Spleen (tissue), 11 donors: Measurements from ENCODE around the gene SULT1A2. TPM values are rescaled to one million over a fixed set of nuclear protein-coding genes. Genes with fewer than 3 reads are reported as not detected.

Source experiments
- DNase-seq: peaks from one replicate; pipeline ENCODE4 v3.0.0-alpha.2; 2020
- H3K27ac ChIP-seq, 8 donors: fragments of 200-600 bp; sonication (generic) in 7 of 8; 1 replicate in 4 of 8; 2 replicates in 4 of 8; pipeline versions ENCODE4 v1.5.0 to v1.8.0; 2016 to 2021; ENCODE audit warnings: inconsistent platforms in 4 of 8, mild to moderate bottlenecking in 4 of 8, moderate library complexity in 1 of 8
- H3K27me3 ChIP-seq, 7 donors: fragments of 200-600 bp; sonication (generic) in 6 of 7; replicated peaks in 1 of 7; 1 replicate in 4 of 7; 2 replicates in 3 of 7; pipeline versions ENCODE4 v1.5.0 to v1.8.0; 2016 to 2021; ENCODE audit warnings: inconsistent platforms in 3 of 7, mild to moderate bottlenecking in 1 of 7
- H3K36me3 ChIP-seq, 6 donors: fragments of 200-600 bp; sonication (generic) in 5 of 6; 1 replicate in 4 of 6; 2 replicates in 2 of 6; pipeline versions ENCODE4 v1.5.0 to v1.8.0; 2016 to 2021; ENCODE audit warnings: inconsistent platforms in 2 of 6
- H3K4me1 ChIP-seq, 6 donors: fragments of 200-600 bp; sonication (generic) in 5 of 6; 1 replicate in 3 of 6; 2 replicates in 3 of 6; pipeline versions ENCODE4 v1.5.0 to v1.8.0; 2016 to 2021; ENCODE audit warnings: inconsistent platforms in 3 of 6
- H3K4me3 ChIP-seq, 8 donors: fragments of 200-600 bp; sonication (generic) in 7 of 8; 1 replicate in 4 of 8; 2 replicates in 4 of 8; pipeline versions ENCODE4 v1.5.0 to v1.8.0; 2016 to 2021; ENCODE audit warnings: inconsistent platforms in 4 of 8, mild to moderate bottlenecking in 4 of 8, moderate library complexity in 2 of 8
- H3K9me3 ChIP-seq, 8 donors: fragments of 200-600 bp; sonication (generic) in 7 of 8; 1 replicate in 4 of 8; 2 replicates in 4 of 8; pipeline versions ENCODE4 v1.5.0 to v1.8.0; 2016 to 2021; ENCODE audit warnings: inconsistent platforms in 4 of 8
- CTCF ChIP-seq, 11 experiments: fragments of 200-600 bp in 7 of 11; fragments of 450-650 bp in 4 of 11; sonication (generic) in 4 of 11; IDR thresholded peaks in 8 of 11; conservative IDR thresholded peaks in 3 of 11; 1 replicate in 7 of 11; 2 replicates in 4 of 11; pipeline versions ENCODE4 v1.4.0 to v1.8.0; 2016 to 2021; ENCODE audit warnings: antibody characterized with exemption in 11 of 11, inconsistent platforms in 4 of 11, mild to moderate bottlenecking in 1 of 11
- POLR2A ChIP-seq, 3 donors: fragments of 450-650 bp; IDR thresholded peaks; one replicate each; pipeline ENCODE4 v1.5.1; 2017; ENCODE audit warnings: antibody characterized with exemption in 3 of 3, mild to moderate bottlenecking in 1 of 3
- POLR2AphosphoS5 ChIP-seq, 3 donors: sonication (generic); formaldehyde crosslinking; IDR thresholded peaks; one replicate each; pipeline ENCODE4 v1.5.1; 2017; ENCODE audit warnings: antibody characterized with exemption in 3 of 3
- WGBS, 5 donors: extraction: QIAGEN DNeasy Blood & Tissue Kit in 3 of 5; methylation state at CpG; one replicate each; pipeline versions ENCODE4 v1.1.5 to v1.1.7; 2013 to 2018; 5-methylcytosine and 5-hydroxymethylcytosine counted together
- intact Hi-C: fragments of 100-400 bp; cut with DNase I; formaldehyde crosslinking; loops from one replicate; pipeline ENCODE4 v1.15.0; 2023; ENCODE audit warnings: low total_unique reads
- polyA plus RNA-seq, 3 donors: library from polyadenylated mRNA; stranded (reverse); fragments of 200-250 nt; gene quantifications; one replicate each; pipeline ENCODE4 v1.2.1, GENCODE V29; 2013
- total RNA-seq, 7 donors: library from RNA; depleted of rRNA in 3 of 7; stranded (reverse); fragments of >200 nt in 3 of 7; fragmentation: NEBNext Ultra II Directional in 4 of 7; extraction: Animal tissue kit (Norgen Biotek cat#: 25700) in 4 of 7; gene quantifications; one replicate each; pipeline versions ENCODE4 v1.1.0 to v1.2.1, GENCODE V29; 2016 to 2021
- donor health status: healthy with polysubstance abuse.
- donor health status: DM: no; HTN: no; CAD: no; lungs with moderate emphysema.
- donor health status: DM: no; HTN: no; CAD: no.
- donor health status: Bipolar disorder and iron deficiency.
- donor health status: healthy.
- donor health status: DM: no; HTN: no; CAD: no.
- donor health status: DM: yes; HTN: yes; CAD: no.

The SULT1A2 gene
- total and polyA plus RNA-seq, 10 donors = 1.3 to 9.4 (median 4.0) TPM

- peaks cover 0 to 58% (median 40%) of the 10 kb centered on the region in 6 donors for H3K36me3 ChIP-seq
- H3K4me3 ChIP-seq = no peak overlapping the region
- TF ChIP-seq CTCF (IDR thresholded peaks at IDR 0.05 in 8 of 11, conservative IDR thresholded peaks at IDR 0.05 in 3 of 11) (no peak), POLR2A (IDR thresholded peaks at IDR 0.05) (no peak), POLR2AphosphoS5 (IDR thresholded peaks at IDR 0.05) (no peak)
- no peaks in the 10 kb centered on the region for H3K27me3 ChIP-seq
- no peak for DNase-seq
- intact Hi-C loops = no loop called here
- H3K9me3 ChIP-seq = no peaks in the 10 kb centered on the region
- peaks cover 0 to 8% (median 0%) of the 10 kb centered on the region in 6 donors for H3K4me1 ChIP-seq
- no peak overlapping the region for H3K27ac ChIP-seq
- WGBS, 5 donors = 92 to 96% (median 93%) methylated on average over 5 of the region's 5 CpGs
Measured at GRCh38 chr16:28592511-28592910, 4.3 kb downstream of the SULT1A2 start.

- intact Hi-C loops = no loop called here
- 94 to 100% (median 94%) methylated on average over 2 to 6 of the region's 6 CpGs for WGBS, 5 donors
- Histone ChIP-seq H3K9me3 (no peaks in the 10 kb centered on the region), H3K4me3 (no peak overlapping the region), H3K36me3 (peaks cover 0 to 69% (median 48%) of the 10 kb centered on the region in 6 donors), H3K4me1 (no peaks in the 10 kb centered on the region), H3K27ac (no peak overlapping the region), H3K27me3 (no peaks in the 10 kb centered on the region)
- DNase-seq = no peak
- no peak for TF ChIP-seq CTCF (IDR thresholded peaks at IDR 0.05 in 8 of 11, conservative IDR thresholded peaks at IDR 0.05 in 3 of 11)
- no peak for TF ChIP-seq POLR2AphosphoS5 (IDR thresholded peaks at IDR 0.05)
- TF ChIP-seq POLR2A (IDR thresholded peaks at IDR 0.05) = no peak
Measured at GRCh38 chr16:28591355-28591754, 5.5 kb downstream of the SULT1A2 start.

- Histone ChIP-seq H3K36me3 (peaks cover 0 to 76% (median 50%) of the 10 kb centered on the region in 6 donors), H3K27me3 (no peaks in the 10 kb centered on the region), H3K27ac (no peak overlapping the region), H3K4me3 (no peak overlapping the region), H3K4me1 (no peaks in the 10 kb centered on the region), H3K9me3 (no peaks in the 10 kb centered on the region)
- WGBS, 5 donors = 91 to 97% (median 94%) methylated on average over 15 to 22 of the region's 22 CpGs
- DNase-seq = no peak
- intact Hi-C loops = no loop called here
- TF ChIP-seq CTCF (IDR thresholded peaks at IDR 0.05 in 8 of 11, conservative IDR thresholded peaks at IDR 0.05 in 3 of 11) (no peak), POLR2A (IDR thresholded peaks at IDR 0.05) (no peak), POLR2AphosphoS5 (IDR thresholded peaks at IDR 0.05) (peak in 1 of 3 donors; percentile 34)
Measured at GRCh38 chr16:28590384-28591340, 6.2 kb downstream of the SULT1A2 start.

- intact Hi-C loops = no loop called here
- TF ChIP-seq CTCF (IDR thresholded peaks at IDR 0.05 in 8 of 11, conservative IDR thresholded peaks at IDR 0.05 in 3 of 11) (no peak), POLR2A (IDR thresholded peaks at IDR 0.05) (no peak), POLR2AphosphoS5 (IDR thresholded peaks at IDR 0.05) (peak in 1 of 3 donors; percentile 8)
- no peaks in the 10 kb centered on the region for H3K27me3 ChIP-seq
- no peak for DNase-seq
- H3K27ac ChIP-seq = no peak overlapping the region
- no peaks in the 10 kb centered on the region for H3K9me3 ChIP-seq
- 94 to 98% (median 96%) methylated on average over 6 to 13 of the region's 13 CpGs for WGBS, 5 donors
- H3K4me3 ChIP-seq = no peak overlapping the region
- peaks cover 0 to 84% (median 57%) of the 10 kb centered on the region in 6 donors for H3K36me3 ChIP-seq
- no peaks in the 10 kb centered on the region for H3K4me1 ChIP-seq
Measured at GRCh38 chr16:28589930-28590329, 6.9 kb downstream of the SULT1A2 start.
